Glutamatergic neuron (in vitro differentiated cells): ENCODE measurements around the gene STPG4. TPM values are rescaled to one million over a fixed set of nuclear protein-coding genes. Genes with fewer than 3 reads are reported as not detected.

Experiments used
- DNase-seq: peaks from one replicate; pipeline ENCODE4 v3.0.0; 2022
- H3K27ac Mint-ChIP-seq: one replicate; pipeline ENCODE4 v1.8.0; 2020; ENCODE audit warnings: mild to moderate bottlenecking, mixed read lengths, inconsistent platforms; ENCODE audit not compliant: unreplicated experiment
- H3K27me3 Mint-ChIP-seq: one replicate; pipeline ENCODE4 v1.8.0; 2020; ENCODE audit warnings: mild to moderate bottlenecking, moderate library complexity, mixed read lengths, inconsistent platforms; ENCODE audit not compliant: unreplicated experiment
- H3K36me3 Mint-ChIP-seq: one replicate; pipeline ENCODE4 v1.8.0; 2020; ENCODE audit warnings: mild to moderate bottlenecking, mixed read lengths, inconsistent platforms; ENCODE audit not compliant: unreplicated experiment
- H3K4me1 Mint-ChIP-seq: one replicate; pipeline ENCODE4 v1.8.0; 2020; ENCODE audit warnings: mild to moderate bottlenecking, low read depth, mixed read lengths, inconsistent platforms; ENCODE audit not compliant: unreplicated experiment
- H3K4me3 Mint-ChIP-seq: one replicate; pipeline ENCODE4 v1.8.0; 2020; ENCODE audit warnings: mild to moderate bottlenecking, mixed read lengths, inconsistent platforms; ENCODE audit not compliant: unreplicated experiment
- H3K9me3 Mint-ChIP-seq: one replicate; pipeline ENCODE4 v1.8.0; 2020; ENCODE audit warnings: mild to moderate bottlenecking, moderate library complexity, mixed read lengths, inconsistent platforms; ENCODE audit not compliant: unreplicated experiment
- total RNA-seq: library from RNA; stranded (reverse); fragmentation: NEBNext Ultra II Directional; extraction: Animal tissue kit (Norgen Biotek cat#: 25700); gene quantifications from one replicate; pipeline ENCODE4 v1.2.1, GENCODE V29; 2021; ENCODE audit not compliant: unreplicated experiment
- TF ChIP-seq, protein P1 (sequence below): fragments of 200-600 bp; sonication (generic); IDR thresholded peaks from one replicate; pipeline ENCODE4 v1.5.0; 2021; ENCODE audit not compliant: partially characterized antibody, unreplicated experiment

Gene STPG4
- total RNA-seq, 1 donor from 2014 or later = 1.3 TPM

DNA sequence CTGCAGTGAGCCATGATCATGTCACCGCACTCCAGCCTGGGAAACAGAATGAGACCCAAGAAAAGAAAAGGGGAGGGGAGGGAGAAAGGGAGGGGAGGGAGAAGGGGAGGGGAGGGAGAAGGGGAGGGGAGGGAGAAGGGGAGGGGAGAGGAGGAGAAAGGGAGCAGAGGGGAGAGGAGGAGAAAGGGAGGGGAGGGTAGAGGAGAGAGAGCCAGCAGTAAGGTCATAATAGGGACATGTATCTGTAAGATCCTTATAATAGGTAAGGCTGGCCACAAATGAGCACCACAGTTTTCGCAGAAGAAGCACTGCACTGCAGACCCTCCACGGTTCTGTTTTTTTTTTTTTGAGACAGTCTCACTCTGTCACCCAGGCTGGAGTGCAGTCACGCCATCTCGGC, 62.6 kb downstream of the STPG4 start:
- no peak overlapping the region for H3K27ac Mint-ChIP-seq
- TF ChIP-seq, protein P1, sequence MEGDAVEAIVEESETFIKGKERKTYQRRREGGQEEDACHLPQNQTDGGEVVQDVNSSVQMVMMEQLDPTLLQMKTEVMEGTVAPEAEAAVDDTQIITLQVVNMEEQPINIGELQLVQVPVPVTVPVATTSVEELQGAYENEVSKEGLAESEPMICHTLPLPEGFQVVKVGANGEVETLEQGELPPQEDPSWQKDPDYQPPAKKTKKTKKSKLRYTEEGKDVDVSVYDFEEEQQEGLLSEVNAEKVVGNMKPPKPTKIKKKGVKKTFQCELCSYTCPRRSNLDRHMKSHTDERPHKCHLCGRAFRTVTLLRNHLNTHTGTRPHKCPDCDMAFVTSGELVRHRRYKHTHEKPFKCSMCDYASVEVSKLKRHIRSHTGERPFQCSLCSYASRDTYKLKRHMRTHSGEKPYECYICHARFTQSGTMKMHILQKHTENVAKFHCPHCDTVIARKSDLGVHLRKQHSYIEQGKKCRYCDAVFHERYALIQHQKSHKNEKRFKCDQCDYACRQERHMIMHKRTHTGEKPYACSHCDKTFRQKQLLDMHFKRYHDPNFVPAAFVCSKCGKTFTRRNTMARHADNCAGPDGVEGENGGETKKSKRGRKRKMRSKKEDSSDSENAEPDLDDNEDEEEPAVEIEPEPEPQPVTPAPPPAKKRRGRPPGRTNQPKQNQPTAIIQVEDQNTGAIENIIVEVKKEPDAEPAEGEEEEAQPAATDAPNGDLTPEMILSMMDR = no peak
- H3K36me3 Mint-ChIP-seq = no peaks in the 10 kb centered on the region
- H3K4me1 Mint-ChIP-seq = peaks cover 11% of the 10 kb centered on the region
- no peak overlapping the region for H3K4me3 Mint-ChIP-seq
- no peak for DNase-seq
- H3K27me3 Mint-ChIP-seq = peaks cover 2% of the 10 kb centered on the region
- H3K9me3 Mint-ChIP-seq = no peaks in the 10 kb centered on the region

DNA sequence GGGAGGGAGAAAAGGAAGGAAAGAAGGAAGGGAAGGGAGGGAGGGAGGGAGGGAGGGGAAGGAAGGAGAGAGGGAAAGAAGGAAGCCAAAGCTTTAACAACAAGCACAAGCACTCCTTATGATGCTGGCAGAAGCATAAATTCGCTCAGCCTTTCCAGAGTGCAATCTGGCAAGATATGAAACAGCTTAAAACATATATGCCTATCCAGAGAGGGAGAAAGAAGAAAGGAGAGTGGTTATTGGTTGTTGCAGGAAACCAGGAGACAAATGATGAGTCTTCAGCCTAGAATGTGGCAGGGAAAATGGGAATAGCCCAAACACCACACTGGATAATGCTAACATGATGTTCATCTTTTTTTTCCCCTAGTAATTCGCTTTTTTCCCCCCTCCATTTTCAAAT, 64.0 kb downstream of the STPG4 start:
- TF ChIP-seq, protein P1 = no peak
- Mint-ChIP-seq H3K4me1 (peaks cover 2% of the 10 kb centered on the region), H3K27me3 (peaks cover 2% of the 10 kb centered on the region), H3K9me3 (no peaks in the 10 kb centered on the region), H3K27ac (no peak overlapping the region), H3K36me3 (no peaks in the 10 kb centered on the region), H3K4me3 (no peak overlapping the region)
- no peak for DNase-seq

- no peak for DNase-seq
- no peaks in the 10 kb centered on the region for H3K9me3 Mint-ChIP-seq
- H3K27me3 Mint-ChIP-seq = peaks cover 11% of the 10 kb centered on the region
- peaks cover 4% of the 10 kb centered on the region for H3K4me1 Mint-ChIP-seq
- H3K36me3 Mint-ChIP-seq = no peaks in the 10 kb centered on the region
- H3K27ac Mint-ChIP-seq = no peak overlapping the region
- TF ChIP-seq, protein P1 = no peak
- no peak overlapping the region for H3K4me3 Mint-ChIP-seq
Observed at GRCh38 chr2:47089083-47089464, 66.0 kb downstream of the STPG4 start.

DNA sequence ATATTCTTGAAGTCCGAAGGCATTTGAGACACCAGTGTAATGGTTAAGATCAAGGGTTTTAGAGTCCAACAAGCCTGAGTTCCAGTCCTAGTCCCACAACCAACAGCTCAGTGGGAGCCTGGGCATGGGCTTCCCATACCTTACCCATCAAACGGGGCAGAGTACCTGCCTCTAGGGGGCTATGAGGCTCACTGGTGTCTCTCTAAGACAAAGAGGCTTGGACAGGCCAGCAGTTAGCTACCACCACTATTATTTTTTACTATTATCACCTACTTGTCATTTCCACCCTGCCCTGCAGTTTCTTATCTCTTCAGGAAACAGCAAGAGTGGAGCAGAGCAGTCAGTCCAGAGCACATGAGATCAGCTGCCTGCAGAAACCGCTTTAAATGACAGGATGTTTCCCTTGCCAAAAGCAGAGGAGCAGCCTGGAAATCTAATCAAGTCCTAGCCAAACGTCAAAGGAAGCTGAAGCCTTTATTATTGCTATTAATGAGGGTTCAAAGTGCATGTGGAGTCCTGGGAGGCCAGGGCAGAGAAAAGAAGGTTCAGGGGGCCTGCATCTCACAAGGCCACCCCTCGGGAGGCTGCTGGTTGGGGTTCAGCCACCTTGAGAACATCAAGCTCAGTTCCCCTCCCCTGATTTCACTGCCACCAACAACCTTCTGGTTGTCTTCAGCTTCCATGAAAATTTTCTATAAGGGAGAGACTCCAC, 66.6 kb downstream of the STPG4 start:
- H3K4me1 Mint-ChIP-seq = peaks cover 4% of the 10 kb centered on the region
- no peaks in the 10 kb centered on the region for H3K36me3 Mint-ChIP-seq
- H3K27me3 Mint-ChIP-seq = peaks cover 13% of the 10 kb centered on the region
- TF ChIP-seq, protein P1 = no peak
- H3K27ac Mint-ChIP-seq = no peak overlapping the region
- H3K4me3 Mint-ChIP-seq = no peak overlapping the region
- no peaks in the 10 kb centered on the region for H3K9me3 Mint-ChIP-seq
- DNase-seq = no peak

- TF ChIP-seq, protein P1 = no peak
- H3K27ac Mint-ChIP-seq = no peak overlapping the region
- H3K36me3 Mint-ChIP-seq = no peaks in the 10 kb centered on the region
- peaks cover 13% of the 10 kb centered on the region for H3K27me3 Mint-ChIP-seq
- DNase-seq = no peak
- peaks cover 4% of the 10 kb centered on the region for H3K4me1 Mint-ChIP-seq
- H3K4me3 Mint-ChIP-seq = no peak overlapping the region
- peaks cover 2% of the 10 kb centered on the region for H3K9me3 Mint-ChIP-seq
Observed at GRCh38 chr2:47087051-47087450, 68.1 kb downstream of the STPG4 start.
